ENCODE measurements around the gene LRRC14B. TPM values are rescaled to one million over a fixed set of nuclear protein-coding genes. Genes with fewer than 3 reads are reported as not detected.

The LRRC14B gene
- total and polyA plus RNA-seq, 2 of the 13 experiments (the other 11 are each of a cell fraction or from before 2014, with no cell fraction given): not detected

DNA sequence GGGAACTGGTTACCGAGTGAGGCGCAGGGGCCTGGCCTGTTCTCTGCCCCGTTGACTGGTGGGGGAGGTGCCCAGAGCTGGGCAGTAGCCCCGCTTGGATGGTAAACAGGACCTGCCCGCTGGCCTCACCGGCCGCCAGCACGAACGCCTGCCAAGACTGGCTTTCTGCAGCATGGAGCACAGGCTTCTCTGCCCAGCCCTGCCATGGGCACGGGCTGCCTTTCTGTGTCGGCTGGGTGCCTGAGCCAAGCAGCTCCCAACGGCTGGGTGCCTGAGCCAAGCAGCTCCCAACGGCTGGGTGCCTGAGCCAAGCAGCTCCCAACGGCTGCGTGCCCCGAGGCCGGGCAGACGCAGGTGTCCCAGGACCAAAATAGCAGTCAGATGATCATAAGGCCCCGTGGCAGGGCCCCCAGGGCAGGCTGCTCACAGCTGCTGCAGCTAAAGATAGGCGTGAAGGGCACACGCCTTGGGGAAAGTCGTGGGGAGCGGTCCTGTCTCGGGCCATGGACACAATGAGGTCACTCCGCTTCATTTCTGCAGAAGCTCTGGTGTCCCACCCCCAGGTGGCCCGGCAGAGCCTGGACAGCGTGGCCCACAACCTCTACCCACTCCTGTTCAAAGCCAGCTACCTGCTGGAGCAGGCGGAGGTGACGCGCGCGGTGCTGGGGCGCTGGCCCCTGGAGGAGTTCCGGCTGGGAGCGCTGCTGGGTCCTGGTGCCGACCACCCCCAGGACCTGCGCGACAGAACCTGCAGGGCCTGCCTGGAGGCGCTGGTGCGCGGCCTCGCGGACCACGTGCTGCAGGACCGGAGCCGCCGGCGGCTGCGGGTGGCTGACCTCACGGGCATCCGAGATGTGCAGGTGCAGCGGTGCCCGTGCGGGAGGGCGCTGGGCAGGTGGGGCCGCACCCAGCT lies at the start of gene LRRC14B (continued):
- TF ChIP-seq ZNF234 (CRISPR knock-in tag; conservative IDR thresholded peaks at IDR 0.05): no peak
- no peak for TF ChIP-seq TGIF2 (CRISPR knock-in tag; IDR thresholded peaks at IDR 0.05)
- TF ChIP-seq MED8 (CRISPR knock-in tag; IDR thresholded peaks at IDR 0.05; ENCODE audit: insufficient replicate concordance): no peak
- TF ChIP-seq, protein P1, sequence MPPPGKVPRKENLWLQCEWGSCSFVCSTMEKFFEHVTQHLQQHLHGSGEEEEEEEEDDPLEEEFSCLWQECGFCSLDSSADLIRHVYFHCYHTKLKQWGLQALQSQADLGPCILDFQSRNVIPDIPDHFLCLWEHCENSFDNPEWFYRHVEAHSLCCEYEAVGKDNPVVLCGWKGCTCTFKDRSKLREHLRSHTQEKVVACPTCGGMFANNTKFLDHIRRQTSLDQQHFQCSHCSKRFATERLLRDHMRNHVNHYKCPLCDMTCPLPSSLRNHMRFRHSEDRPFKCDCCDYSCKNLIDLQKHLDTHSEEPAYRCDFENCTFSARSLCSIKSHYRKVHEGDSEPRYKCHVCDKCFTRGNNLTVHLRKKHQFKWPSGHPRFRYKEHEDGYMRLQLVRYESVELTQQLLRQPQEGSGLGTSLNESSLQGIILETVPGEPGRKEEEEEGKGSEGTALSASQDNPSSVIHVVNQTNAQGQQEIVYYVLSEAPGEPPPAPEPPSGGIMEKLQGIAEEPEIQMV (CRISPR knock-in tag; IDR thresholded peaks at IDR 0.05; ENCODE audit: low read depth): no peak
- TF ChIP-seq, protein P2, sequence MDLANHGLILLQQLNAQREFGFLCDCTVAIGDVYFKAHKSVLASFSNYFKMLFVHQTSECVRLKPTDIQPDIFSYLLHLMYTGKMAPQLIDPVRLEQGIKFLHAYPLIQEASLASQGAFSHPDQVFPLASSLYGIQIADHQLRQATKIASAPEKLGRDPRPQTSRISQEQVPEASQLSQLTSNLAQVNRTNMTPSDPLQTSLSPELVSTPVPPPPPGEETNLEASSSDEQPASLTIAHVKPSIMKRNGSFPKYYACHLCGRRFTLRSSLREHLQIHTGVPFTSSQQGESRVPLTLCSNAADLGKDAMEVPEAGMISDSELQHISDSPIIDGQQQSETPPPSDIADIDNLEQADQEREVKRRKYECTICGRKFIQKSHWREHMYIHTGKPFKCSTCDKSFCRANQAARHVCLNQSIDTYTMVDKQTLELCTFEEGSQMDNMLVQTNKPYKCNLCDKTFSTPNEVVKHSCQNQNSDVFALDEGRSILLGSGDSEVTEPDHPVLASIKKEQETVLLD (CRISPR knock-in tag; IDR thresholded peaks at IDR 0.05; ENCODE audit: low read depth): no peak
- no peak for TF ChIP-seq PITX1 (CRISPR knock-in tag; IDR thresholded peaks at IDR 0.05)
- TF ChIP-seq NR1H2 (CRISPR knock-in tag; IDR thresholded peaks at IDR 0.05; ENCODE audit: borderline replicate concordance, low read depth): no peak
- TF ChIP-seq ZEB1 (IDR thresholded peaks at IDR 0.05; ENCODE audit: insufficient replicate concordance, low read depth): no peak

DNA sequence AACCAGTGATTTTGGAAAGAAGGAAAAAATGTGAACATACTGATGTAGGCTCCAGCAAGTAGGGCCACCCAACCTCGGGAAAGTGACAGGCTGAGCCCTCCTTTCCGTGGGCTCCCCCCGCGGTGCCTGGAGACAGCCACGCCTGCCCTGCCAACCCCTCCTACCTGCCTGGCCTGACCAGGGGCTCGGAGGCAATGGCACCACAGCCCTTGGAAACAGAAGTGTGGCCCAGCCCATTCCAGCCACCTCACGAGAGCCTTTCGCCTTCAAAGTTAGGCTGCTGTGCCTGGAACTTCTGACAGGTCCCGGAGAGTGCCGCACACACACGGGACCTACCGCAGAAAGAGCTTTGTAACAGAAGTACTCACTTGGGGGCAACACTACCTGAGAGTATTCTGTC lies 49.5 kb upstream of the LRRC14B start:
- in situ Hi-C loops (cut with HindIII; ENCODE audit: extremely low pct_ligation_motif_present, low pct_unique_long_range_greater_than_20kb) (no loop called here), intact Hi-C loops (cut with micrococcal nuclease; ENCODE audit: unreplicated experiment) (no loop called here)
- Histone ChIP-seq H3K4me3 (replicated peaks in 1 of 3; ENCODE audit: insufficient read depth in 1 of 3, low read depth in 2 of 3, low read length in 3 of 3) (no peak overlapping the region), H3K79me2 (ENCODE audit: insufficient read depth, low read length) (no peaks in the 10 kb centered on the region), H4K20me1 (ENCODE audit: insufficient read depth, low read length) (no peaks in the 10 kb centered on the region), H3K9ac (ENCODE audit: insufficient read depth, low read depth, low read length) (no peak overlapping the region), H2AFZ (ENCODE audit: low read length) (no peak overlapping the region), H3K36me3 (replicated peaks in 1 of 2; ENCODE audit: control insufficient read depth in 1 of 2, insufficient read depth in 2 of 2, low read length in 2 of 2) (no peaks in the 10 kb centered on the region), H3K4me2 (ENCODE audit: low read depth, low read length) (no peak overlapping the region), H3K27me3 (ENCODE audit: control insufficient read depth in 1 of 2, insufficient read depth in 2 of 2, low read length in 2 of 2) (peaks cover 3 to 48% of the 10 kb centered on the region in 2 experiments; a peak in 4 of 5 replicates), H3K4me1 (ENCODE audit: insufficient read depth, low read length) (no peaks in the 10 kb centered on the region), H3K9me3 (ENCODE audit: low read length) (peaks cover under 1% of the 10 kb centered on the region; the same call in 1 of the 2 replicates), H3K27ac (ENCODE audit: extremely low read length, insufficient read depth, low read length) (no peak overlapping the region)
- DNase-seq (ENCODE audit: low spot score): no peak
- ChIA-PET CTCF (ENCODE audit: low intra/inter-chr PET ratio, low total read pairs) (no interaction called here), POLR2A (no interaction called here)
- FAIRE-seq: no peak
- 14% methylated on average over 2 of the region's 12 CpGs for WGBS (ENCODE audit: low lambda C conversion rate)
- BruUV-seq (replicated peaks): no TSS peak
- ATAC-seq: no peak
- TF ChIP-seq NR3C1 (CRISPR knock-in tag; IDR thresholded peaks at IDR 0.05): no peak
- TF ChIP-seq, protein P3, sequence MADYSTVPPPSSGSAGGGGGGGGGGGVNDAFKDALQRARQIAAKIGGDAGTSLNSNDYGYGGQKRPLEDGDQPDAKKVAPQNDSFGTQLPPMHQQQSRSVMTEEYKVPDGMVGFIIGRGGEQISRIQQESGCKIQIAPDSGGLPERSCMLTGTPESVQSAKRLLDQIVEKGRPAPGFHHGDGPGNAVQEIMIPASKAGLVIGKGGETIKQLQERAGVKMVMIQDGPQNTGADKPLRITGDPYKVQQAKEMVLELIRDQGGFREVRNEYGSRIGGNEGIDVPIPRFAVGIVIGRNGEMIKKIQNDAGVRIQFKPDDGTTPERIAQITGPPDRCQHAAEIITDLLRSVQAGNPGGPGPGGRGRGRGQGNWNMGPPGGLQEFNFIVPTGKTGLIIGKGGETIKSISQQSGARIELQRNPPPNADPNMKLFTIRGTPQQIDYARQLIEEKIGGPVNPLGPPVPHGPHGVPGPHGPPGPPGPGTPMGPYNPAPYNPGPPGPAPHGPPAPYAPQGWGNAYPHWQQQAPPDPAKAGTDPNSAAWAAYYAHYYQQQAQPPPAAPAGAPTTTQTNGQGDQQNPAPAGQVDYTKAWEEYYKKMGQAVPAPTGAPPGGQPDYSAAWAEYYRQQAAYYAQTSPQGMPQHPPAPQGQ (CRISPR knock-in tag; IDR thresholded peaks at IDR 0.05; ENCODE audit: borderline replicate concordance): no peak
- no peak for TF ChIP-seq STAT5B (CRISPR knock-in tag; IDR thresholded peaks at IDR 0.05)
- no peak for TF ChIP-seq MAF1 (CRISPR knock-in tag; IDR thresholded peaks at IDR 0.05; ENCODE audit: borderline replicate concordance)
- no peak for TF ChIP-seq EHMT2 (IDR thresholded peaks at IDR 0.05; ENCODE audit: borderline replicate concordance, low read depth, low read length)
- no peak for TF ChIP-seq FOSL1 (CRISPR knock-in tag; IDR thresholded peaks at IDR 0.05; ENCODE audit: borderline replicate concordance)
- TF ChIP-seq GFI1 (CRISPR knock-in tag; IDR thresholded peaks at IDR 0.05; ENCODE audit: borderline replicate concordance): no peak
- no peak for TF ChIP-seq ZNF615 (CRISPR knock-in tag; IDR thresholded peaks at IDR 0.05; ENCODE audit: borderline replicate concordance)
- TF ChIP-seq NCOA5 (CRISPR knock-in tag; IDR thresholded peaks at IDR 0.05): no peak
- no peak for TF ChIP-seq HES4 (CRISPR knock-in tag; IDR thresholded peaks at IDR 0.05; ENCODE audit: borderline replicate concordance)
- no peak for TF ChIP-seq ZNF674 (CRISPR knock-in tag; IDR thresholded peaks at IDR 0.05; ENCODE audit: low read depth)
